Progenitor cell of endocrine pancreas (in vitro differentiated cells): ENCODE results near the gene BTBD9. TPM values are rescaled to one million over a fixed set of nuclear protein-coding genes. Genes with fewer than 3 reads are reported as not detected.

Experiments
- DNase-seq: peaks from one replicate; pipeline ENCODE4 v3.0.0; 2021; ENCODE audit warnings: low spot score; ENCODE audit not compliant: unreplicated experiment
- H3K27ac Mint-ChIP-seq: 2 replicates; pipeline ENCODE4 v1.8.0; 2021; ENCODE audit warnings: mild to moderate bottlenecking, moderate library complexity, mixed read lengths
- H3K27me3 Mint-ChIP-seq: 2 replicates; pipeline ENCODE4 v1.8.0; 2021; ENCODE audit warnings: mixed read lengths
- H3K36me3 Mint-ChIP-seq: 2 replicates; pipeline ENCODE4 v1.8.0; 2022; ENCODE audit warnings: mixed read lengths; ENCODE audit not compliant: insufficient read depth
- H3K4me1 Mint-ChIP-seq: 2 replicates; pipeline ENCODE4 v1.8.0; 2021; ENCODE audit warnings: low read depth, mixed read lengths
- H3K4me3 Mint-ChIP-seq: 2 replicates; pipeline ENCODE4 v1.8.0; 2021; ENCODE audit warnings: low read depth, mild to moderate bottlenecking, moderate library complexity, mixed read lengths
- H3K9me3 Mint-ChIP-seq: 2 replicates; pipeline ENCODE4 v1.8.0; 2021; ENCODE audit warnings: low read depth, mixed read lengths
- total RNA-seq: library from RNA; stranded (reverse); gene quantifications from 2 replicates; pipeline ENCODE4 v1.2.1, GENCODE V29; 2021
- TF ChIP-seq, protein P1 (sequence below): fragments of 200-600 bp; sonication (generic); IDR thresholded peaks from one replicate; pipeline ENCODE4 v1.5.0; 2021; ENCODE audit warnings: antibody characterized with exemption, mild to moderate bottlenecking; ENCODE audit not compliant: unreplicated experiment

BTBD9 gene
- total RNA-seq, 1 donor from 2014 or later = 25.9 TPM

DNA sequence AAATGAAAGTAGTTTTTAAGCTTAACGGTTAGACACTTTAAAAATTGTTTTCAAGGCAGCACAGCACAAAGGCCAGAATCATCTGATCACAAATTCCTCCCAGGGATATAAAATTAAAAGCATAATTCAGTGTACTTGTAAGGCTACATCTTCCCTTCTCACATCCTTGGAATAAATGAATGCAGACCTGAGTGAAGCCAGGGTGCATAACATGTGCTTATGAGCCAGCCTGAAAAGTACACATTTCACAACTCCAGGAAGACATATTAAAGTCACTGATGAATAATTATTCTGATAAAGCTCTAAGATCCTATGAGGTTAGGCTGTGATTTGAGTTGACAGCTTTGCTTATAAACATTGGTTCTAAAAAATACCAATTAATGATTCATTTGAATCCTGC is 163.6 kb downstream of the BTBD9 start:
- TF ChIP-seq, protein P1, sequence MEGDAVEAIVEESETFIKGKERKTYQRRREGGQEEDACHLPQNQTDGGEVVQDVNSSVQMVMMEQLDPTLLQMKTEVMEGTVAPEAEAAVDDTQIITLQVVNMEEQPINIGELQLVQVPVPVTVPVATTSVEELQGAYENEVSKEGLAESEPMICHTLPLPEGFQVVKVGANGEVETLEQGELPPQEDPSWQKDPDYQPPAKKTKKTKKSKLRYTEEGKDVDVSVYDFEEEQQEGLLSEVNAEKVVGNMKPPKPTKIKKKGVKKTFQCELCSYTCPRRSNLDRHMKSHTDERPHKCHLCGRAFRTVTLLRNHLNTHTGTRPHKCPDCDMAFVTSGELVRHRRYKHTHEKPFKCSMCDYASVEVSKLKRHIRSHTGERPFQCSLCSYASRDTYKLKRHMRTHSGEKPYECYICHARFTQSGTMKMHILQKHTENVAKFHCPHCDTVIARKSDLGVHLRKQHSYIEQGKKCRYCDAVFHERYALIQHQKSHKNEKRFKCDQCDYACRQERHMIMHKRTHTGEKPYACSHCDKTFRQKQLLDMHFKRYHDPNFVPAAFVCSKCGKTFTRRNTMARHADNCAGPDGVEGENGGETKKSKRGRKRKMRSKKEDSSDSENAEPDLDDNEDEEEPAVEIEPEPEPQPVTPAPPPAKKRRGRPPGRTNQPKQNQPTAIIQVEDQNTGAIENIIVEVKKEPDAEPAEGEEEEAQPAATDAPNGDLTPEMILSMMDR = no peak
- Mint-ChIP-seq H3K4me1 (no peaks in the 10 kb centered on the region), H3K27ac (no peak overlapping the region), H3K4me3 (no peak overlapping the region), H3K9me3 (no peaks in the 10 kb centered on the region), H3K36me3 (no peaks in the 10 kb centered on the region), H3K27me3 (peaks cover 60% of the 10 kb centered on the region)
- no peak for DNase-seq

DNA sequence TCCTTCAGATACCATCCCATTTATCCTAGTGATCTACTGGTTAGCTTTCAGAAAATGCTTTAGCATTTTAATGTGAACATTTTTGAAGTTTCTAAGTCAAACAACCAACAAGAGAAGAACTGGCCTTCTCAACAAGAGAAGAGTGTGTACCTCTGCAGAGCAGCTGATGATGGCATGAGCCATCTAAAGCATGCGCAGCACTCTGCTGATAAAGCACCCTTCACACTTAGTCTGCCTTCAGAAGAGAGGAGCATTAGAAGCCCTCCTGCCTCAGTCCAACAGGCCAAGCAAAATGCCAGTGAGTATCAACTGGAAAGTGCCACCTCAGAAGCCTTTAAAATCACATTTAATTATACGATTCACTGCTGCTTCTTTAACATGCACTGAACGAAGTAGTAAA is 169.2 kb downstream of the BTBD9 start:
- Mint-ChIP-seq H3K4me3 (no peak overlapping the region), H3K4me1 (no peaks in the 10 kb centered on the region), H3K27me3 (peaks cover 37% of the 10 kb centered on the region), H3K36me3 (no peaks in the 10 kb centered on the region), H3K27ac (no peak overlapping the region), H3K9me3 (no peaks in the 10 kb centered on the region)
- no peak for DNase-seq
- TF ChIP-seq, protein P1 = no peak

DNA sequence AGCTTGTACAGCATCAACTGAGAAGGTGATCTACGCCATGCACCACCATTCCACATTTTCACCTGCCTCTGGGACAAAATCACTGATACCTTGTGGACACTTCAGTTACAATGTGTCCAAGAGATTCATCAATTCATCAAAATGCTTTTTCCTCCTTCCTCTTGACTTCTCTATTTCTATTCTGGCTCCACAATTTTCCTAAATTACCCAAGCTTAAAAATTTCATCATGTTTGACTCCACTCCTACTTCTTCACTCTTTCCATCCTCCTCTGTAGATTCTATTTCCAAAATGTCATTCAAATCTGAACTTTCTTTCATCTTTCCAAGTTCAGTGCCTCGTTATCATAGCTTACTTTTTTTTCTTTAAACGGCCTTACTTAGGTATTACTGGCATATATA is 172.2 kb downstream of the BTBD9 start:
- no peak overlapping the region for H3K4me3 Mint-ChIP-seq
- H3K9me3 Mint-ChIP-seq = peaks cover 3% of the 10 kb centered on the region
- no peak overlapping the region for H3K27ac Mint-ChIP-seq
- H3K36me3 Mint-ChIP-seq = peaks cover 2% of the 10 kb centered on the region
- TF ChIP-seq, protein P1 = no peak
- no peaks in the 10 kb centered on the region for H3K4me1 Mint-ChIP-seq
- H3K27me3 Mint-ChIP-seq = peaks cover 19% of the 10 kb centered on the region
- DNase-seq = no peak

DNA sequence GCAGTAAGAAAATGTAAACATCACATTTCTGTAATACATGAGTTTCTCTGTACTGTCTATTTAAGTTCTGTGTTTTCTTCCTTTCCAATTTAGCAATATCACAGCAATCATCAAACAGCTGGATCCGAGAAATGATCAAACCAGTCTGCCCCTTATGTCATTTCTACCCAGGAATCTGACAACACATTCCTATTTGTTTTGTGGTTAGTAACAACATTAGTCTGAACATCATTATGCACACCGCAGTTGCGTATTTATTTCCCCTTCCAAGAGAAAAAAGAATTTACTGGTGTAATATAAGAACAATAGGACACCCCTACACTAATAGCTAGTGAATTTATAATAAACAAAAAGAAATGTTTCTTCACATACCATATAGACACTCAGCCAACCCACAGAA is 179.5 kb downstream of the BTBD9 start:
- Mint-ChIP-seq H3K9me3 (peaks cover 3% of the 10 kb centered on the region), H3K4me1 (peaks cover 5% of the 10 kb centered on the region), H3K27me3 (no peaks in the 10 kb centered on the region), H3K36me3 (peaks cover 2% of the 10 kb centered on the region), H3K27ac (no peak overlapping the region), H3K4me3 (no peak overlapping the region)
- TF ChIP-seq, protein P1 = no peak
- no peak for DNase-seq

DNA sequence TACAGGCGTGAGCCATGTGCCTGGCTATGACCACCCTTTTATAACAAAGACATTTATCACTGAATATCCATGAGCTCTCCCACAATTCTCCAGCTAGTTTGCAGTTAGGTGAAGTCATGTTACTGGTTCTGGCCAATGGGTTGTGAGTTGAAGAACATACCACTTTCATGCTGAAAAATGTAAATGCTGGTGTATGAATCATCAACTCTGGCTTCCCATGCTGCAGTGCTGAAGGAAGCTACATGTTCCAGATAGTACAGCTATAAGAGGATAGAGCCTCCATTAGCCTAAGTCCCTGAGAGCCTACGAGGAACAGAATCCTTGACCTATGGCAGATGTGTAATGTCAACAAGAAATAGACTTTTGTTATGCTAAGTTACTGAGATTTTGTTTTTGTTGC is 180.4 kb downstream of the BTBD9 start:
- no peak overlapping the region for H3K4me3 Mint-ChIP-seq
- H3K27me3 Mint-ChIP-seq = no peaks in the 10 kb centered on the region
- H3K4me1 Mint-ChIP-seq = peaks cover 5% of the 10 kb centered on the region
- peaks cover 3% of the 10 kb centered on the region for H3K9me3 Mint-ChIP-seq
- H3K27ac Mint-ChIP-seq = no peak overlapping the region
- no peak for DNase-seq
- H3K36me3 Mint-ChIP-seq = peaks cover 2% of the 10 kb centered on the region
- TF ChIP-seq, protein P1 = no peak
